Stimulated activated CD8-positive, alpha-beta memory T cell treated with anti-CD3 and anti-CD28 coated beads, Interleukin-7, amount 100 ng/mL, for 48 hours (primary cell): ENCODE data around the gene SETD1A.
A peak's percentile ranks its signal among the peaks of the same experiment; 100 is the strongest.

Experiments
- DNase-seq, 2 donors: peaks; one replicate each; pipeline ENCODE4 v3.0.0-alpha.2; 2020; ENCODE audit warnings: low read depth in 1 of 2; ENCODE audit errors: extremely low read depth in 1 of 2

SETD1A gene

DNA sequence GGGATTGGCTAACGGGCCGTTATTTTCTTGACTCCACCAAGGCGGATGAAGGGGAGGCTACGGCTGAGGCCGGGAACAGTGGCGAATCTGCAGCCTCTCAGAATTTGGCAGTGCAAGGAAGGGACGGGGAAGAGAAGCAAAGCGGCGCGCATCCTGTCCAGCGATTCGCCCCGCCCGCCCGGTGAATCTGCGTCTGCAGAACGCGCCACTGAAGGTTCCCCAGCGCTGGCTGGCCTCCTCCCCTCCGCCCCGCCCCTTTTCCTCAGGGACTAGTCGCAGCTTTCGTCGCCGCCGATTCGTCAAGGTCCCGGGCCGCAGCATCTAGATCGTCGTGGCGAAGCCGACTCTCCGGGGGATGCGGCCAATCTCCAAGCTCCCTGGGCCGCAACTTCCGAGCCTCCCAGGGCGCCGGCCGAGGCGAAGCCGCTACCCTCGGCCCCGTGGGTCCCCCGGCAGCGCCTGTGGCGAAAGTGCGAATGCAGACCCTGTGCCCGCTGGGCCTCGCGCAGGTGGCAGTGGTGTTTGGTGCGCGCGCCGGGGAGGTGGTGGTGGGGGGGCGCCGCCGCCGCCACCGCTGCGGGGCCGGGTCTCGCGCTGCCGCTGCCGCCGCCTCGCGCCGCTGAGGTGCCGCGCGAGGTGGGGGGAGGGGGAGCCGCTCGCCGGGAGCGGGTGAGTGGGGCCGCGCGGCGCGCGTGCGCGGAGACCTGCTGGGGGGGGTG lies at the start of gene SETD1A:
SETD1A (plus strand) TSS at position 299 of the 719 bp plus-strand sequence. CDS start 978 bp downstream, outside the sequence.
- peak; percentile 88 to 96 for DNase-seq

DNA sequence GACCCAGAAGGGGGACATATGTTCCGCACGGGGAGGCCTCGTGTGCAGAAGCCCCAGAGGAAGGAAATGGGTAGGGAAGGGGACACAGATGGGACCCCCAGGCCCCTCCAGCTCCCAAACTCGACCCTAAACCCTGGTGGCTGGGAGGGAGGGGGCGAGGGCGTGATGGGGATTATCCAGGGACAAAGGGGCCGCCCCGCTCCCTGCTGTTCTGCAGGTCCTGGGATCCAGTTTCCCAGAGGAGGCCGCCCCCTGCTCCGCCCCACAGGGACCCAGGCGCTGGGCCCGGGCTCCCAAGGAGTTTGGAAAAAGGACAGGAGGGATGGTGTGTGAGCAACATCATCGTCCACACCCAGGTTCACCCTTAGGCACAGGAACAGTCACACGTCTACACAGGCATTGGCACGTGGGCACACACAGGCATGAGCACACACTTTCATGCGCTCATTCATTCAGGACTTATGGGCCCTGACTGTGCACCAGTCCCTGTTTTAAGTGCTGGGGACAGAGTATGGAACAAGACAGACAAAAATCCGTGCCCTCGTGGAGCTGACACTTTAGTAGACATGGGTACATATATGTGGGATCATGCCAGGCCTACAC lies 47.0 kb upstream of the SETD1A start:
- DNase-seq = no peak

- DNase-seq = no peak
These were observed 44.7 kb upstream of the SETD1A start for GRCh38 chr16:30912794-30913412.

DNA sequence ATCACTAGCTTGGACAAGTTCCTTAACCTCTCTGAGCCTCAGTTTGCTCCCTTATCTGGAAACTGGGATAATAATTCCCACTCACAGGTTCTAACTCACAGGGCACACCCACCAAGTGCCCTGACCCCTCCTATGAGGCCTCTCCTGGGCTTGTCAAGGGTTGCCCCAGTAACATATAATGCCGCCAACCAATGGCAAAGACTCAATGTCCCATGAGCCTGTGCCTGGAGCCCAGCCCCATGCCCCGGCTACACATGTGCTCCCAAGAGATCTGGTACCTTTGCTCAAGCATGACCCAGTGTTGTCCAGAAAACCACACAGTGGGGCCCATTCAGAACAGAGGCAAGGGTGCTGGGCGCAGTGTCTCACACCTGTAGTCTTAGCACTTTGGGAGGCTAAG lies 42.7 kb upstream of the SETD1A start:
- DNase-seq = no peak

GRCh38 chr16:30918614-30919013 lies 38.9 kb upstream of the SETD1A start:
- DNase-seq = no peak

DNA sequence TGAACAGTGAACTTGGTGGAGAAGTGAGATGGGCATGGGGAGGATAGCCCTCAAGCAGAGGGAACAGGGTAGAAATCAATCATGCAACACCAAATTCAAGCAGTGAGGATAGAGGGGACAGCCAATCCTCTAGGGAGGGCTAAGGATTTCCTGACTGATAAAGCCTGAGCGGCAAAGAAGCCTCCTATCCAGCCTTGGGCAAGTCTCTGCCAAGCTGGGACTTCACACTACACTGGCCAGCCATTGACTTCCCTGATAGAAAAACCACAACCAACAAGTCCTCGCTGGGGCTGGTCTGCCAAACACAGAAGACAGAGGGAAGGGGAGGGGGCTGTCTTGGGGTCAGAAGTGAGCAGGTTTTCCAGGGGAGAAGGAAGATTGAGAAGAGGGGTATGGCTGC lies 36.7 kb upstream of the SETD1A start:
- DNase-seq = no peak

DNA sequence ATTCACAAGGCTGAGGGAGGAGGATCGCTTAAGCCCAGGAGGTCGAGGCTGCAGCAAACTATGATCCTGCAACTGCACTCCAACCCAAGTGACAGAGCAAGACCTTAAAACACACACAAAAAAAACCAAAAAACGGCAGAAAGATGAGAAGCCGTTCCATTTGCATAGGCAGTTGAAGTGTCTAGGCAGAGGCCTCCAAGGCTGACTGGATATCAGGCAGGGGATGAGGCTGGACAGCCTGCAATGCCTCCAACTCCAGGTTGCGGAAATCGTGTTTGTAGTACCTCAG lies 36.2 kb upstream of the SETD1A start:
- DNase-seq = no peak

DNA sequence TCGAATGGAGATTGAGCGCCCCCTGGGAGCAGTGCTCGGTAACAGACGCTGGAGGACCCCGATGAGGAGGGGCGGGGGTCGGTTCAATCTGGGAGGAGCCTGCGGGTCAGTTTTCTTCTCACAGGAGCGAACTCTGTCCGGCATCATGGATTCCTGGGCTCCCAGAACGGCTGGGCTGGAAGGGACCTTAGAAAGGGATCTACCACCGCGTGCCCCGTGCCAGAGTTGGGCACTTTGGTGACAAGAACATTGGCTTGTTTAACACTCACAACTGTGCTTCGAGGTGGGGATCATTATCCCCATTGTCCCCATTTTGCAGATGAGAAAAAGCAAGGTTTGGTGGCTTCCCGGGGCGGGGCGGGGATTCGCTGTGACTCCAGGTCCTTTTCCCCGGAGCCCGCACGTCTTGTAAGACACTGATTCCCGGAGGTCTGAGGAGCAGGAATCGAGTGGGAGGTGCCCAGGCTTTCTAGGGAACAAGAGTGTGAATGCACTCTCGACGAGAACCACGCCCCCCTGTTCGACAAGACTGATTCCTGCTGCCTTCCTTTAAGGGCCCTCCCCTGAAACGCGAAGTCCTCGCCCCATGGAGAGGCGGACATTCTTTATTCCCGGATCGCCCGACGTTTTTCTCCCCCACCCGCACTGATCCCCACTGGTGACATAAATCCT lies 35.7 kb upstream of the SETD1A start:
- peak; percentile 67 to 79 for DNase-seq

DNA sequence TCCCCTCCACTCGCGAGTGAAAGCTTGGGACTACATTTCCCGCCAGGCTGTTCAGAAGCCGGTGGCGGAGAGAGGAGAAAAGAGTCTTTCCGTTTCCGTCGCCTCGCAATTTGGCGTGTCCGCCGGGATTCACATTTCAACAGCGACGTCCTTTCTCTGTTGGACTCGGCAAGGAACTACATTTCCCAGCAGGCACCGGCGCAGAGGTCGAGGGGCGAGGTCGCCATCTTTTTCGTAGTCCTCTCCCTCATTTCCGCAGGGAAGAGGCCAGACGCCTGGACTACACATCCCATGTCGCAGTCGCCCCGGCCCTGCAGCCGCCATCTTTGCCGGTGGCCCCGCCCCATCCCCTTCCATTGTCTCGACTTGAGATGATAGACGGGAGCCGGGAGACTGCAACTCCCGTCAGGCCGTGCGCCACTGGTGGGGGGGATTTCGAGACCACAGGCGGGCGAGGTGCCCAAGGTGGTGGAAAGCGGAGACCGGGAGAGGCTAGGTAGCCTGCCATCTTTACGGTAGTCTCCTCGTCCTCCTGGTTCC lies 35.1 kb upstream of the SETD1A start:
- DNase-seq = peak; percentile 100

GRCh38 chr16:30922960-30923535 lies 34.5 kb upstream of the SETD1A start:
- DNase-seq = peak; percentile 89 to 97

DNA sequence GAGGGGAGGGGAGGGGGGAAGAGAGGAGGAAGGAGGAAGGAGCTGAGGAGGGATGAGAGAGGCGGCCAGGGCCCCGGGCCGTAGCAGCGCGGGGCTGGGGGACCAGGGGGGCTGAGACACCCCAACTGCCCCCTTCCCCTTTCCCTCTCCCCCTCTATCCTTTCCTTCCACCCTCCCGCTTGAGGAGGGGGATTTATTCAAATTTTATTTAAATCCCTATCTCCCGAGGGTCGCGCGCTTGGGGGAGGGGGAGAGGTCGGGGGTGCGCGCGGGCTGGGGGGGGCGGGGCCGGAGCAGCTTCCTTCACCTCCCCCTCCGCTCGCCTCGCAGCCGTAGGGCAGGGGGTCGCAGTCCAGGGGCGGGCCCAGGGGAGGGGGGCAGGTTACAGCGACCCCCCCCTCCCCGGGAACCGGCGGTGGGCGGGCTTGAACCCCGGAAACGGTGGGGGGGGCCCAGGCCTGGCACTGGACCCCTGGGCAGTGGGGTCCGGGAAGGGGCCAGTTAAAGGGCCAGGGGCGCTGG lies 33.9 kb upstream of the SETD1A start, which contains the start of gene FBXL19:
FBXL19 (plus strand) TSS at position 19 of the 522 bp plus-strand sequence. CDS start 2,183 bp downstream, outside the sequence.
- no peak for DNase-seq

GRCh38 chr16:30924076-30924912 lies 33.3 kb upstream of the SETD1A start:
- no peak for DNase-seq

DNA sequence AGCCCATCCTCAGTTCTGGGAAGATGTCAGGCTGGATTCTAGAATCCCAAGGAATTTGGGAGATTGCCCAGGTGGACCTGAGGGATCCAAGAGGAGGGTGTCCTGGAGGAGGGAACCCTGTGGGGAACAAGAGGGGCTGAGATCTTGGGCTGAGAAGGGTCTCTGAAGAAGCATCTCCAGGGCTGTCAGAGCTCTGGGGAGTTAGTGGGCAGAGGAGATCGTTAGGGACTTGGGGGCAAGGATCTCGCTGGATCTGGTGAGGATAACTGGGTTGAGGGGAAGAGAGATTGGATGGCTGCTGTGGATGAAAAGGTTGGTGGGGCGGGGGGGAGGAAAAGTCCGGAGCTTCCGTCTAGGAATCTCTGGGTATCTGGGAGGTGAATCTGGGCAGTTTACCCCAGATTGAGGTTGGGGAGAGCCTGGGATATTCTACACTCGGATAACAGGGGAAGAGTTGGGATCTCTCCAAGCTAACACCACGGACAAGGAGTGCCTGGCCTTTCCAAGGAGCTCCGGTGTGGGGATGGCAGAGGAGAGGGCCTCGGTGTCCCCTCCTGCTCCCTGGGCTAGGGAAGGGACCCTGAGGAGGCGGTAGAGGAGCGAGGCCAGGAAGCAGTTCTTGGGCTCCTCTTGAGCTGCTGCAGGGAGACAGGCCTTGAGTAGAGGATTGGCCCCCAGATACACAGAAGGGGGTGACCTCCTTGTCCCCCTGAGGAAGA lies 32.5 kb upstream of the SETD1A start:
- no peak for DNase-seq

DNA sequence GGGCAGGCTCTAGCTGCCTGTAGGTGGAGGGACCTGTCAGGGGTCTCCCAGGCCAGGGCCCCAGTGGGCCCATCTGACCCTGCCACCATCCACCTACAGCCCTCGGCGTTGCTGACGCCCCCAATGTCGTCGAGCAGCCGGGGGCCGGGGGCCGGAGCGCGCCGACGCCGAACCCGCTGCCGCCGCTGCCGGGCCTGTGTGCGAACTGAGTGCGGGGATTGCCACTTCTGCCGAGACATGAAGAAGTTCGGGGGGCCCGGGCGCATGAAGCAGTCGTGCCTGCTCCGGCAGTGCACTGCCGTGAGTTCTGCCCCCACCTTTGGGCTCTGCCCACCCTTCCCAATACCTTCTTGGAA lies 31.9 kb upstream of the SETD1A start:
- DNase-seq = no peak

- DNase-seq = no peak
These were observed 31.4 kb upstream of the SETD1A start for GRCh38 chr16:30925995-30926811.

GRCh38 chr16:30926937-30927788 lies 30.4 kb upstream of the SETD1A start:
- DNase-seq = no peak

DNA sequence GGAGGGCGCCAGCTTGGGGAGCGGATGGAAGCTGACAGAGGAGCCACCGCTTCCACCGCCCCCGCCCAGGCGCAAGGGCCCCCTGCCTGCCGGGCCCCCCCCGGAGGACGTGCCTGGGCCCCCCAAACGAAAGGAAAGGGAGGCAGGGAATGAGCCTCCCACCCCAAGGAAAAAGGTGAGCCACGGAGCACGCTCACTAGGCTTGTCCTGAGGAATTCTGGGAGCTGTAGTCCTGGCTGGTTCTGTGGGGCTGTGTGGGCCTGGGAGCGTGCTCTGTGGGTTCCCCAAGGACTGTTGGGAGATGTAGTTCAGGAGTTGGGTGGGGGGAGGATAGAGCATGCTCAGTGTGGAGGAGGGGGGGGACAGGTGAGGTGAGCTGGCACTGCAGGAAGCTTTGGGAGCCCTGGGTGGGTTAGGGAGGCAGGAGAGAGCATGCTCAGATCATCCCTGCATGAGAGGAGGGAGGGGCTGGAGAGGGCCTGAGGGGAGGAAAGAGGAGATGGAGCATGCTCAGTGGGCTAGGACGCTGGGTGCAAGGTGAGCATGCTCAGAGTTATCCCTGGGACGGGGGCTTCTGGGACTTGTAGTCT lies 29.7 kb upstream of the SETD1A start:
- no peak for DNase-seq
